ENCODE results near the gene DDX39A. TPM values are rescaled to one million over a fixed set of nuclear protein-coding genes. Genes with fewer than 3 reads are reported as not detected.
"Not testable (repeated sequence)": the region's sequence is repeated elsewhere in the genome, so short reads cannot be mapped to it uniquely, and the experiment has no call there.

Gene DDX39A
- total RNA-seq, 1 donor from 2014 or later = 273 TPM

- Mint-ChIP-seq H3K36me3 (ENCODE audit: low read depth) (peaks cover 68% of the 10 kb centered on the region), H3K4me3 (no peak overlapping the region), H3K27ac (peak overlapping the region; percentile 44), H3K4me1 (ENCODE audit: low read depth) (peaks cover 17% of the 10 kb centered on the region), H3K27me3 (ENCODE audit: insufficient read depth) (no peaks in the 10 kb centered on the region), H3K9me3 (no peaks in the 10 kb centered on the region)
- intact Hi-C loops (cut with micrococcal nuclease) = no loop called here
- no peak for DNase-seq (ENCODE audit: low spot score)
Measured at GRCh38 chr19:14410091-14411051, 8.8 kb downstream of the DDX39A start.

GRCh38 chr19:14409146-14410023 lies 9.8 kb downstream of the DDX39A start:
- DNase-seq (ENCODE audit: low spot score) = no peak
- no peaks in the 10 kb centered on the region for H3K9me3 Mint-ChIP-seq
- peaks cover 11% of the 10 kb centered on the region for H3K4me1 Mint-ChIP-seq (ENCODE audit: low read depth)
- H3K27me3 Mint-ChIP-seq (ENCODE audit: insufficient read depth) = no peaks in the 10 kb centered on the region
- H3K27ac Mint-ChIP-seq = peak overlapping the region; percentile 52
- intact Hi-C loops (cut with micrococcal nuclease) = loop anchor here (5.0 kb wide), 1 partner anchor 212 kb away; no protein-coding TSS in a partner anchor
- H3K4me3 Mint-ChIP-seq = peak overlapping the region; percentile 19
- peaks cover 70% of the 10 kb centered on the region for H3K36me3 Mint-ChIP-seq (ENCODE audit: low read depth)

- intact Hi-C loops (cut with micrococcal nuclease) = loop anchor here (5.0 kb wide), 1 partner anchor 211 kb away; no protein-coding TSS in a partner anchor
- Mint-ChIP-seq H3K4me1 (ENCODE audit: low read depth) (peaks cover 7% of the 10 kb centered on the region), H3K36me3 (ENCODE audit: low read depth) (peaks cover 68% of the 10 kb centered on the region), H3K9me3 (no peaks in the 10 kb centered on the region), H3K4me3 (no peak overlapping the region), H3K27me3 (ENCODE audit: insufficient read depth) (no peaks in the 10 kb centered on the region), H3K27ac (peak overlapping the region; percentile 68)
- no peak for DNase-seq (ENCODE audit: low spot score)
Measured at GRCh38 chr19:14408491-14409145, 10.5 kb downstream of the DDX39A start.

- no peaks in the 10 kb centered on the region for H3K27me3 Mint-ChIP-seq (ENCODE audit: insufficient read depth)
- H3K27ac Mint-ChIP-seq = peak overlapping the region; percentile 68
- DNase-seq (ENCODE audit: low spot score) = no peak
- no peak overlapping the region for H3K4me3 Mint-ChIP-seq
- H3K9me3 Mint-ChIP-seq = no peaks in the 10 kb centered on the region
- intact Hi-C loops (cut with micrococcal nuclease) = loop anchor here (2.0 to 5.0 kb wide), 2 partner anchors 39 to 211 kb away; no protein-coding TSS in a partner anchor
- peaks cover 64% of the 10 kb centered on the region for H3K36me3 Mint-ChIP-seq (ENCODE audit: low read depth)
- no peaks in the 10 kb centered on the region for H3K4me1 Mint-ChIP-seq (ENCODE audit: low read depth)
Measured at GRCh38 chr19:14407605-14408484, 11.3 kb downstream of the DDX39A start.

GRCh38 chr19:14406645-14407401 lies 12.3 kb downstream of the DDX39A start:
- no peaks in the 10 kb centered on the region for H3K27me3 Mint-ChIP-seq (ENCODE audit: insufficient read depth)
- H3K4me3 Mint-ChIP-seq = no peak overlapping the region
- peaks cover 68% of the 10 kb centered on the region for H3K36me3 Mint-ChIP-seq (ENCODE audit: low read depth)
- no peak for DNase-seq (ENCODE audit: low spot score)
- H3K27ac Mint-ChIP-seq = peak overlapping the region; percentile 48
- H3K9me3 Mint-ChIP-seq = no peaks in the 10 kb centered on the region
- H3K4me1 Mint-ChIP-seq (ENCODE audit: low read depth) = no peaks in the 10 kb centered on the region
- intact Hi-C loops (cut with micrococcal nuclease) = loop anchor here (1.0 to 5.0 kb wide), 7 partner anchors 12 to 270 kb away; partner anchors contain the start of gene DDX39A

- intact Hi-C loops (cut with micrococcal nuclease) = loop anchor here (1.0 to 5.0 kb wide), 7 partner anchors 13 to 269 kb away; partner anchors contain the start of gene DDX39A
- peak; percentile 85 for DNase-seq (ENCODE audit: low spot score)
- no peak overlapping the region for H3K4me3 Mint-ChIP-seq
- peaks cover 68% of the 10 kb centered on the region for H3K36me3 Mint-ChIP-seq (ENCODE audit: low read depth)
- H3K27ac Mint-ChIP-seq = peak overlapping the region; percentile 65
- H3K9me3 Mint-ChIP-seq = no peaks in the 10 kb centered on the region
- H3K4me1 Mint-ChIP-seq (ENCODE audit: low read depth) = no peaks in the 10 kb centered on the region
- no peaks in the 10 kb centered on the region for H3K27me3 Mint-ChIP-seq (ENCODE audit: insufficient read depth)
Measured at GRCh38 chr19:14405758-14406644, 13.1 kb downstream of the DDX39A start.

GRCh38 chr19:14405380-14405757 lies 13.8 kb downstream of the DDX39A start:
- no peak for DNase-seq (ENCODE audit: low spot score)
- intact Hi-C loops (cut with micrococcal nuclease) = loop anchor here (5.0 kb wide), 1 partner anchor 208 kb away; no protein-coding TSS in a partner anchor
- no peaks in the 10 kb centered on the region for H3K4me1 Mint-ChIP-seq (ENCODE audit: low read depth)
- H3K27me3 Mint-ChIP-seq (ENCODE audit: insufficient read depth) = no peaks in the 10 kb centered on the region
- H3K36me3 Mint-ChIP-seq (ENCODE audit: low read depth) = peaks cover 66% of the 10 kb centered on the region
- no peak overlapping the region for H3K4me3 Mint-ChIP-seq
- H3K9me3 Mint-ChIP-seq = no peaks in the 10 kb centered on the region
- no peak overlapping the region for H3K27ac Mint-ChIP-seq

GRCh38 chr19:14404312-14404711 lies 14.8 kb downstream of the DDX39A start:
- Mint-ChIP-seq H3K4me1 (ENCODE audit: low read depth) (no peaks in the 10 kb centered on the region), H3K4me3 (no peak overlapping the region), H3K9me3 (no peaks in the 10 kb centered on the region), H3K36me3 (ENCODE audit: low read depth) (peaks cover 57% of the 10 kb centered on the region), H3K27me3 (ENCODE audit: insufficient read depth) (no peaks in the 10 kb centered on the region), H3K27ac (no peak overlapping the region)
- no peak for DNase-seq (ENCODE audit: low spot score)
- intact Hi-C loops (cut with micrococcal nuclease) = no loop called here

GRCh38 chr19:14403145-14403930 lies 15.8 kb downstream of the DDX39A start:
- DNase-seq (ENCODE audit: low spot score); H3K4me1 Mint-ChIP-seq (ENCODE audit: low read depth); H3K27ac Mint-ChIP-seq; H3K27me3 Mint-ChIP-seq (ENCODE audit: insufficient read depth); H3K9me3 Mint-ChIP-seq; intact Hi-C loops (cut with micrococcal nuclease); H3K4me3 Mint-ChIP-seq: not testable (repeated sequence)
- H3K36me3 Mint-ChIP-seq (ENCODE audit: low read depth) = peaks cover 52% of the 10 kb centered on the region

Data from activated T-helper 1 cell treated with anti-CD3 and anti-CD28 coated beads, Interleukin-12 subunit alpha, Interleukin-12 subunit beta, Interleukin-2, Interleukin-4 antibody, amounts not matched to agents 30 ng/mL and 10 ng/mL and 1 ng/mL, durations not matched to agents 14 hours and 24 hours and 36 hours (primary cell).